ENCODE data around the gene SH3BP4.

The SH3BP4 gene

GRCh38 chr2:234983011-234983726 is 31.4 kb downstream of the SH3BP4 start:
- no peak for DNase-seq

- no peak for DNase-seq
These were observed 33.9 kb downstream of the SH3BP4 start for GRCh38 chr2:234985608-234986245.

- DNase-seq = no peak
These were observed 34.6 kb downstream of the SH3BP4 start for GRCh38 chr2:234986390-234986789.

GRCh38 chr2:234986876-234987720 is 35.3 kb downstream of the SH3BP4 start:
- no peak for DNase-seq

GRCh38 chr2:234987754-234988153 is 35.9 kb downstream of the SH3BP4 start:
- no peak for DNase-seq

GRCh38 chr2:234988491-234988890 is 36.7 kb downstream of the SH3BP4 start:
- no peak for DNase-seq

- no peak for DNase-seq
These were observed 37.4 kb downstream of the SH3BP4 start for GRCh38 chr2:234989183-234989701.

- DNase-seq = no peak
These were observed 38.5 kb downstream of the SH3BP4 start for GRCh38 chr2:234990300-234990699.

GRCh38 chr2:234991290-234991689 is 39.5 kb downstream of the SH3BP4 start:
- no peak for DNase-seq

- no peak for DNase-seq
These were observed 40.0 kb downstream of the SH3BP4 start for GRCh38 chr2:234991793-234992192.

GRCh38 chr2:234992196-234992595 is 40.4 kb downstream of the SH3BP4 start:
- DNase-seq = no peak

GRCh38 chr2:234992624-234993349 is 41.0 kb downstream of the SH3BP4 start:
- DNase-seq = no peak

GRCh38 chr2:234993541-234993981 is 41.7 kb downstream of the SH3BP4 start:
- peak; percentile 10 for DNase-seq

- DNase-seq = no peak
These were observed 42.9 kb downstream of the SH3BP4 start for GRCh38 chr2:234994438-234995321.

GRCh38 chr2:234995332-234996068 is 43.7 kb downstream of the SH3BP4 start:
- DNase-seq = no peak

- no peak for DNase-seq
These were observed 44.5 kb downstream of the SH3BP4 start for GRCh38 chr2:234996069-234996940.

GRCh38 chr2:234996941-234997270 is 45.1 kb downstream of the SH3BP4 start:
- DNase-seq = no peak

GRCh38 chr2:234997389-234997788 is 45.6 kb downstream of the SH3BP4 start:
- DNase-seq = no peak

- DNase-seq = no peak
These were observed 46.8 kb downstream of the SH3BP4 start for GRCh38 chr2:234998404-234999211.

Measured in CD4-positive, alpha-beta T cell treated with Interleukin-21 for 1 hour (primary cell).